ENCODE results near the gene SEMA3A.
A peak's percentile ranks its signal among the peaks of the same experiment; 100 is the strongest.
"Not testable (repeated sequence)": the region's sequence is repeated elsewhere in the genome, so short reads cannot be mapped to it uniquely, and the experiment has no call there.

The SEMA3A gene

DNA sequence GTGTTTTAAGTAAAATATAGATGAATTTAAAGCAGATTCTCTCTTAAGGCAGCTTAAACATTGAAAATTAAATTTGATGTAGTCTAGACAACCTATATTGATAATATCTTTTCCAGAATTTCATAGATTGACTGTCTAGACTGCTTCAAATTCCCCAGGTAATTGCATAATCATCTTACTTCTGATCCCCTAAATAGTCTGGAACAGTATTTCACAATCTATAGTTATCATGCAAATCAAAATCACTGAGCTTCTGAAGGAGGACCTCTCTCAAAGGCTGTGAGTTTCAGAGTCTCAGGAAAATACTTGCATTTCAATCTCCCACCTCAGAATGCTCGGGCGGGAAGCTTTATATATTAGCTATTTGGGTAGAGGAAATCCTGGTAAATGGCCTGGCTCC lies 87.3 kb downstream of the SEMA3A start:
- DNase-seq: no peak

GRCh38 chr7:84106291-84106690 lies 88.3 kb downstream of the SEMA3A start:
- no peak for DNase-seq

GRCh38 chr7:84105586-84105985 lies 89.0 kb downstream of the SEMA3A start:
- no peak for DNase-seq

DNA sequence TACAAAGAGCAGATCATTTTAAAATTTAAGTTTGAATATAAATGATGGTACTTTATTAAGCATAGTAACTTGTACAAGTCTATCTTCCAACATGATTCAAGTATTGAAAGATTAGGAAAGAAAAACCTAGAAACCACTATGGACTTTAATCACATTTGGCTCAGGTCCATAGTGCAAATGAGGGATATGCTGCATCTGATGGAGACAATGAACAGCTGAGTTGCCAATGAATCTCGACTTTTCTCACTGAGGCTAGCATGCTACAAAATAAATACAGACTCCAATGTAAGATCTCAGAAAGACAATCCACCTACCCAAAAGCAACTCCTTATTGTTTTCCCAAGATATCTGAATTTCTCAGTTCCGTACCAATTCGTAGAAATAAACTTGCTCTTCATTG lies 89.8 kb downstream of the SEMA3A start:
- no peak for DNase-seq

- DNase-seq: no peak
Measured at GRCh38 chr7:84102213-84102612, 92.4 kb downstream of the SEMA3A start.

- no peak for DNase-seq
Measured at GRCh38 chr7:84100866-84101265, 93.7 kb downstream of the SEMA3A start.

DNA sequence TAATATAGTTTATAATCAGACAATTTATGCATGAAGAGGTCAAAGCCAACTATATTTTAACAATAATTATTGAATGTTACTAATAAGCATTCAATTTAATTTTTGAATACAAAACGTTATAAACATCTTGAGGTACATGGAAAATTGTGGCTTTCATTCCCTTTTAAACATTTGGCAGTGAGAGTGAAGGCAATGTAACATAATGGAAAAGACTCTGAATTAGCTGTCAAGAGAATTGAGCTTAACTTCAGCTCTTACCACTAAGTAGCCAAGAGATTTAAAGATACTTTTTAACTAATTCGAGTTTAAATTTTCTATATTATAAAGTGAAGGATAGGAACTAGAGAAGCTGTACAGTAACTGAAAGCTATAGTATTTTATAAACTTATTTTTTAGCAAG lies 98.6 kb downstream of the SEMA3A start:
- DNase-seq: no peak

- peak; percentile 3 for DNase-seq
Measured at GRCh38 chr7:84092207-84092606, 102.4 kb downstream of the SEMA3A start.

DNA sequence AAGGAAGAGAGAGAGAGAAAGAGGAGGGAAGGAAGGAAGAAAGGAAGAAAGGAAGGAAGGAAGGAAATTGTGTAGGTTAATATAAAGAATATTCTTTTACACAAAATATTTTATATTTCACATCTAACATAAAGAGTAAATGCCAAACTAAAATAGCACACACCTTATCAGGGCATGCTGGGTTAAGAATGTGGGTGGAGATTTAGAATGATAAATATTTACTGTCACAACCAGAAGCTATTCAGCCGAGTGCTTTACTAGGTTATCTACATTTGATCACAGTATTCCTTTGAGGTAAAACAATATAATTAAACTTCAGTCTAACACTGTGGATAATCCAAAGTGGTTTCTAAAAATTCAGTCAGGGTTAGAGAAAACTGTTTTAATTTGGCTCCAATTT lies 103.3 kb downstream of the SEMA3A start:
- DNase-seq: no peak

DNA sequence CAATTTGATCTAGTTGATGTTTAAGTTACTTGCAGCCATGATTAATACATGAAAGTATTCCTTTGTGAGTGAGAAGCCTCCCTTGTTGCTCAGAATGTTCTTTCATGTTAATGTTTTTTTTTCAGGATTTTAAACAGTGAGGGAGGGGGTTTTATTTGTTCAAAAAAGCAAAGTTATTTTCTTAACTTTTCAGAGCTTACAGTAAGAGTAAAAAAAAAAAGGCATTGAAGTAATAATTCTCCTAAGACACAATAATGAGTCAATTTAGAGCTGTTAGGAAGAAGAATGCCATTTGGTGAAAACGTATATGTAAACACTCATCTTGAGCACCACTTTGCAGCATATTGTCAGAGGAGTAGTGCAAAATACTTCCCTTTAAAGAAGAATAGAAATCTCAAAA lies 105.8 kb downstream of the SEMA3A start:
- no peak for DNase-seq

GRCh38 chr7:84085998-84086397 lies 108.6 kb downstream of the SEMA3A start:
- DNase-seq: no peak

DNA sequence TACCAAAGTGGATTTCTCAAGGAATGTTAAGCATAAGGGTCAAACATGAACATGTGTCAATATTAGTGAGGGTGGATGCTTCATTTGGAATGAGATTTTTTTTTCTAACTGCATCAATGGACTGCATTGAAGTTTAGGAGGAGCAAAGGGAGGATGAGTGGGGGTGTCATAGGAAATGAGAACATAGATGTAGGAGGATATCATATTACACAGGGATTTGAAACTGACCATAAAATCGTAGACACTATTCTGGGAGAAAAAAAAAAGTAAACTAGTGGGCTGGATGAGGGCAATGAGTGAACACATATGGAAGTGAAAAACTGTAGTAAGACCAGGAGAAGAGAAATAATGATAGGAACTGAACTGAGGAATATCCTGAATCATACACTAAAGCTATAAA lies 109.4 kb downstream of the SEMA3A start:
- no peak for DNase-seq

GRCh38 chr7:84083846-84084245 lies 110.7 kb downstream of the SEMA3A start:
- DNase-seq: no peak

DNA sequence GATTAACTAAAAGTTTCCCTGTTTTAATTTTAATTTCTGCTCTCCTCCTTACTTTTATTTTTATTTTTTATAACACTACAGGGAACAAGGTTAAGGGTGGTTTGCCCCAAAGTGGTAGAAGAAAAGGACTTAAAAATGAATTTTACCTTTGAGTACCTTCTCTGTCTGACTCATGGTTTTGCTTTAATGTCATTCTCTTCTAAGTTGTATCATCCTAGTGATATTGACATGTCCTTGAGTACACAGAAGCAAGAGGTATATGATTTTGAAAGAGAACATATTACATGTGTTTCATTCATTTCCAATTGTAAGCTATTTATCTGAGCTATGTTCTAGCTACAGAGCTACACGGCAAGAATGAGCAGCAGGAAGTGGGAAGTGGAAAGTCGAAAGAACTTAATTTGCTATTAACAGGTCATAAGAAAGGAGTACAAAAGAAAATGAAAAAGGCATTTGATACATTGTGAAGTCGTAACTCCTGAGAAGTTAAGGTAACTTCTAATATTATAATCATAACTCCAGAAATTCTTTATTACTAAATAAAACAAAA lies 112.5 kb downstream of the SEMA3A start:
- no peak for DNase-seq

DNA sequence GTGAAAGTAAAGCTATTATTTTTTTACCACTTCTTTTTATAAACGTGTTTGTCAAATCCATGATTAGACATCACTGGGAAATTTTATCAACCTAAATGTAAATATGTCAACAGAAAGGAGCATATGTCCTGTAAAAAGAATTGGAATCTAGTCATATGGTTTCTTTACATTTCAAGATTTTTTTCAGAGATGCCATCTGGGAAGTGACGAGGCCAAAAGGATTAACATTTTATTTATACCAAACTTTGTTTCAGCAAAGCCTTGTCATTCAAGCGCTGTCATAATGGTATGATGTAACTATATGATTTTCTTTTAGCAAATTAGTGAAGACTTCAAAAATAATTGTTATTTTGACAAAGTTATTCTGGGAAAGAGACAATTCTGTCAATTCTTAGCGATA lies 117.3 kb downstream of the SEMA3A start:
- no peak for DNase-seq

- no peak for DNase-seq
Measured at GRCh38 chr7:84076219-84076618, 118.4 kb downstream of the SEMA3A start.

DNA sequence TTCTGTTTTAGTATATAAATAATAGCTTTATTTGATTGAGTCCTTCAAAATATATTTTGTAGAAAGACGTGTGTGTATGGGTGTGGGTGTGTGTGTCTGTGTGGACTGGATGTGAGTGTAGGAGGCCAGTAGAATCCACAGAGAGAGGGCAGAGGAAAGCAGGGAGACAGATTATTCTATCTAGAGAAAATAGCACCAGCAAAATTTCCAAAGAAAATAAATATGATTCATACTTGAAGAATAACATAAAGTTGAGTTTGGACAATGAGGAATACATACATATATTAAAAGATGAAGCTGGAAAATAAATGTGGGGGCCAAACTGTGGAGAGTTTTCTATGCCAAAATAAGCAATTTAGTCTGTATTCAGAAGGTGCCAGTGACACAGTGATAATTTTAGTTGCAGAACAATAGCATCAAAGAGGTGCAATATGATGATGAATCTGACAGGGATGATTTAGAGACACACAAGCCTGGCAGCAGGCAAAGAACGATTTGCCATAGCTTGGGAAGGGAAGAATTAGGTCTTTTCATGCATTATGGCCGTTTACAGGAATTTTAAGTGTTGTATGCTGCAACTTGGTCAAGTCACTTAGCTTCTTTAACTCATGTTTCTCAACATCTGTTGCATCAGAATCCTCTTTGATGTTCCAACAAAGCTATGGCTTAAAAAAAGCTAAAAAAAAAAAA lies 121.3 kb downstream of the SEMA3A start:
- DNase-seq: no peak

DNA sequence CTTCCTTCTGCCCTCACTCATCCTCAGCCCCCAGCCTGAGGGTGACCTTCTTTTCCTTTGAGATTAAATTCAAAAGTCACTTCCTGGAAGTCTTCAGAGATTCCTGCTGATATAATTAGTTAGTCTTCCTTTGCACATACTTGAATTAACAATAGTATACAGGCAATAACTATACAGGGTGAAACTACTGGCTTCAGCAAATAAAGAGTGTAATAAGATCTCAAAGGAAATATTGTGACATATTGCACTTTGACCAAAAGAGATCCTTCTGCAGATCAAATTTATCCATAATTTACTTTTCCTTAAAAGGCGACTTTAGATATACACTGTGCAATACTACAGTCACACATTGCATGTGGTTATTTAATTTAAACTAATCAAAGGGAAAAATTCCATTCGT lies 123.8 kb downstream of the SEMA3A start:
- no peak for DNase-seq

DNA sequence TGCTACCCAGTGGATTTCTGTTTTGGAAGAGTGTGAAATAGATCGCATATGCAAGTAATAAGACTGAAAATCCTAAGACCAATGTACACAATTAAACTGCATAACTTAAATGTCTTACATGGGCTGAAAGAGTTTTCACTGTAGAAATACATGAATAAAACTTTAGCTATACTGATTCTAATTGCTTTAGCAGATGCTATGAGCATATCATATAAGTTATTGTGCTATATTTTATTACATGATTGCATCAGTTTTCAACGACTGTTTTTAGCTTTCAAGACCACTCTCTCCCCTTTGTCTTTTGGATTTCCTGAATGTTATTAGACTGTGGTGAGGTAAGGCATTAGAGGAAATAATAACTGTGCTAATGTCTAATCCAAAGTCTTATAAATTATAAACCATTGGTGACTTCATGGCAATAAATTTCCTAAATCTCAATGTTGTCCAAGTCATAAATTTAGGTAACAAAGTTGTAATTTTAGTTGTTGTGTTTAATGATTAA lies 124.5 kb downstream of the SEMA3A start:
- DNase-seq: no peak

GRCh38 chr7:84069033-84069432 lies 125.6 kb downstream of the SEMA3A start:
- no peak for DNase-seq

DNA sequence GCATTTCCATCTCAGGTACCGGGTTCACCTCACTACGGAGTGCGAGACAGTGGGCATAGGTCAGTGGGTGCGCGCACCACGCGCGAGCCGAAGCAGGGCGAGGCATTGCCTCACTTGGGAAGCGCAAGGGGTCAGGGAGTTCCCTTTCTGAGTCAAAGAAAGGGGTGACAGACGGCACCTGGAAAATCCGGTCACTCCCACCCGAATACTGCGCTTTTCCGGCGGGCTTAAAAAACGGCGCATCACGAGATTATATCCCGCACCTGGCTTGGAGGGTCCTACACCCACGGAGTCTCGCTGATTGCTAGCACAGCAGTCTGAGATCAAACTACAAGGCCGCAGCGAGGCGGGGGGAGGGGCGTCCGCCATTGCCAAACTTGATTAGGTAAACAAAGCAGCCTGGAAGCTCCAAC lies 132.1 kb downstream of the SEMA3A start:
- not testable (repeated sequence) for DNase-seq

GRCh38 chr7:84060760-84061261 lies 133.8 kb downstream of the SEMA3A start:
- no peak for DNase-seq

GRCh38 chr7:84060000-84060399 lies 134.6 kb downstream of the SEMA3A start:
- DNase-seq: no peak

DNA sequence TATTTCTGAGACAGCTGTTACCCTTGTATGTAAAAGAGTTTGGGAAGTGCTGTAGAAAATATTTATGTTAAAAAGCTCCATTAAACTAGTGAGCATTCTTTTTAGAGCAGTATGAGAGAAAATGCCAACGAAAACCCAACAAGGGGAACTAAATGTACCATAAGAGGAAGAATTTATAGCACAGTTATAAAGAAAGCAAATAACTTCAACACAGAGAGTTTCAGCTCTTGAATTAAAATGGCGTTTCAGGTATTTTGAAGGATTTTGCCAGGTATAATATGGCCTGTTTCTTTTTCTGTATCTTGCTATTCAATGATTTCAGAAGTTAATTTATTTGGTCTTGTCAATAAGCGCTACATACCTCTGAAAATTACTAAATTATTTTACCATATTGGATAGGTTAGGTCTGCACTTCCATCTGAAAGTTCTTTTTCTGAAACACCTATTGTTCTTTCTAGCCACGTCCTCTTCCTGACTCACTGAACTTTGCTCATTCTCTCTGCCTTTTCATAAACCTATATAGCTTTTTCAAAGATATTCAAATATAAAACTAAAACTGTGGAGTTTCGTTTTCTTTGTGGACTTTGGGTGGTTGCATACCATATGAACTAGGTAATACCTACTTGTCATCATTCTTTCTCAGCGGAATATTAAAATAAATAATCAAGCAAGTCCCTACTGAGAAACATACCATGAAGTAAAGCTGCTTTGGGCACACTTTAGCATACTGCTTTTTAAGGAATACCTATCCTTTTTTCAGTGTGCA lies 136.1 kb downstream of the SEMA3A start:
- DNase-seq: no peak
